ENCODE results near the gene ALDH3B1.

The ALDH3B1 gene

GRCh38 chr11:68043029-68043348 is 32.9 kb downstream of the ALDH3B1 start:
- DNase-seq (ENCODE audit: extremely low read depth, insufficient read length), result no peak
- Histone ChIP-seq H3K4me3 (replicated peaks; ENCODE audit: low read depth, low read length) (no peak overlapping the region), H3K27me3 (replicated peaks; ENCODE audit: control insufficient read depth, insufficient read depth, low read length) (no peaks in the 10 kb centered on the region), H3K36me3 (ENCODE audit: control insufficient read depth, insufficient read depth, low read length) (peaks cover 49% of the 10 kb centered on the region)
- no peak for TF ChIP-seq CTCF (IDR thresholded peaks at IDR 0.05; ENCODE audit: insufficient read depth, low read length, poor library complexity, severe bottlenecking)

DNA sequence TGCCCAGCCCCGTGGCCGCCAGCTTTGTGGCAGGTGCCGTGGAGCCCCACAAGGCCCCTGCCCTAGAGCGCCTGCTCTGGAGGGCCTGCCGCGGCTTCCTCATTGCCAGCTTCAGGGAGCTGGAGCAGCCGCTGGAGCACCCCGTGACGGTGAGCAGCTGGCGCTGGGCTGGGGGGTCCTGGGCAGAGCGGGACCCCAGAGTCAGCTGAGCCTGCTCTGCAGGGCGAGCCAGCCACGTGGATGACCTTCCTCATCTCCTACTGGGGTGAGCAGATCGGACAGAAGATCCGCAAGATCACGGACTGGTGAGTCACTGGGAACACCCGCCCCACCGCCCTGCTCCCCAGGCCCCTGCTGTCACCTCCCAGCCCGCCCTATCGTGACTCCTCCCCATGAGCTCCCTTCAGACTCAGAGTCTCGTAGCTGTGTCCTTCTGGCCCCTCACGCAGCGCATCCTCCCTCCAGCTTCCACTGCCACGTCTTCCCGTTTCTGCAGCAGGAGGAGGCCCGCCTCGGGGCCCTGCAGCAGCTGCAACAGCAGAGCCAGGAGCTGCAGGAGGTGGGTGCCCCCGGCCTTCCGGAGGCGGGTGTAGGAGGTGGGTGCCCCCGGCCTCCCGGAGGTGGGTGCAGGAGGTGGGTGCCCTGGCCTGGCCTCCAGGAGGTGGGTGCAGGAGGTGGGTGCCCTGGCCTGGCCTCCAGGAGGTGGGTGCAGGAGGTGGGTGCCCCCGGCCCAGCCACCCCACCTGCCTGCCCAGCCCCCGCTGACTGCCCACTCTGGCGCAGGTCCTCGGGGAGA is 33.4 kb downstream of the ALDH3B1 start:
- TF ChIP-seq CTCF (IDR thresholded peaks at IDR 0.05; ENCODE audit: insufficient read depth, low read length, poor library complexity, severe bottlenecking), result no peak
- Histone ChIP-seq H3K36me3 (ENCODE audit: control insufficient read depth, insufficient read depth, low read length) (peaks cover 51% of the 10 kb centered on the region), H3K27me3 (replicated peaks; ENCODE audit: control insufficient read depth, insufficient read depth, low read length) (no peaks in the 10 kb centered on the region)

GRCh38 chr11:68044145-68044813 is 34.2 kb downstream of the ALDH3B1 start:
- DNase-seq (ENCODE audit: extremely low read depth, insufficient read length), result no peak
- Histone ChIP-seq H3K4me3 (replicated peaks; ENCODE audit: low read depth, low read length) (no peak overlapping the region), H3K27me3 (replicated peaks; ENCODE audit: control insufficient read depth, insufficient read depth, low read length) (no peaks in the 10 kb centered on the region), H3K36me3 (ENCODE audit: control insufficient read depth, insufficient read depth, low read length) (peaks cover 56% of the 10 kb centered on the region)
- no peak for TF ChIP-seq CTCF (IDR thresholded peaks at IDR 0.05; ENCODE audit: insufficient read depth, low read length, poor library complexity, severe bottlenecking)

More for the DNA sequence above, 33.4 kb downstream of the ALDH3B1 start:
- no peak overlapping the region for H3K4me3 ChIP-seq (replicated peaks; ENCODE audit: low read depth, low read length)
- no peak for DNase-seq (ENCODE audit: extremely low read depth, insufficient read length)

DNA sequence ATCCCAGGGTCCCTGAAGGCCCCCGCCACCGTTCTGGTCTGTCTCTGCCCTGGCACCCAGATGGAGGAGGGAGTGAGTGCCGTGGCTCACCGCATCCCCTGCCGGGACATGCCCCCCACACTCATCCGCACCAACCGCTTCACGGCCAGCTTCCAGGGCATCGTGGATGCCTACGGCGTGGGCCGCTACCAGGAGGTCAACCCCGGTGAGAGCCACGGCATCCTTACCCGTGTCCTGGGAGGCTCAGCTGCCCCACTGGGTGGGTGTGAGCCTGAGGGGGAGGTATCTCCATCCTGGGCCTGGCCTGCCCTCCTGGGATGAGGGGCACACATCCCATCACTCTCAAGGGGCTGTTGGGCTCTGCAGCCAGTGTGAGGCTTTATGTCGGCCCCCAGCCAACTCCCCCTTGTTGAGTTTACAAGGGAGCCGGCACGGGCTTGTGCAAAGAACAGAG is 34.8 kb downstream of the ALDH3B1 start:
- Histone ChIP-seq H3K27me3 (replicated peaks; ENCODE audit: control insufficient read depth, insufficient read depth, low read length) (no peaks in the 10 kb centered on the region), H3K4me3 (replicated peaks; ENCODE audit: low read depth, low read length) (no peak overlapping the region), H3K36me3 (ENCODE audit: control insufficient read depth, insufficient read depth, low read length) (peaks cover 62% of the 10 kb centered on the region)
- DNase-seq (ENCODE audit: extremely low read depth, insufficient read length), result no peak
- TF ChIP-seq CTCF (IDR thresholded peaks at IDR 0.05; ENCODE audit: insufficient read depth, low read length, poor library complexity, severe bottlenecking), result no peak

DNA sequence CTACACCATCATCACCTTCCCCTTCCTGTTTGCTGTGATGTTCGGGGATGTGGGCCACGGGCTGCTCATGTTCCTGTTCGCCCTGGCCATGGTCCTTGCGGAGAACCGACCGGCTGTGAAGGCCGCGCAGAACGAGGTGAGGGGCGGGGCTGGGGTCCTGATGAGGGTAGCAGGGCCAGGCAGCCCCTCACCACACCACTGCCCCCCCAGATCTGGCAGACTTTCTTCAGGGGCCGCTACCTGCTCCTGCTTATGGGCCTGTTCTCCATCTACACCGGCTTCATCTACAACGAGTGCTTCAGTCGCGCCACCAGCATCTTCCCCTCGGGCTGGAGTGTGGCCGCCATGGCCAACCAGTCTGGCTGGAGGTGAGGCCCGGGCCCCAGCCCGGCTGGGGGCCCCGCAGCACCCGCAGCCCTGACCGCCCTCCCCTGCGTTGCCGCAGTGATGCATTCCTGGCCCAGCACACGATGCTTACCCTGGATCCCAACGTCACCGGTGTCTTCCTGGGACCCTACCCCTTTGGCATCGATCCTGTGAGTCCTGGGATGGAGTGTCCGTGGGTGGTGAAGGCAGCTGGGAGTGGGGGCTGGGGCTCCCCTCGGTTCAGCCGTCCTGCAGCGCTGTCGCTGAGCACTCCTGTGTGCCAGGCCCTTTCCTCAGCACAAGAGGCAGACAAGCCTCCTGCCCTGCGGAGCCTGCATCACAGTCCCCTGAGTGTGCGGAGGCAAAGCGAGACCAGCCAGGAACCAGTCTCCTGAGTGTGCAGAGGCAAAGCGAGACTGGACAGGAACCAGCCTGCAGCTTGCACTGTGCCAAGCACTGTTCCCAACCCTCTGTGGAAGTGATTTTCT is 37.5 kb downstream of the ALDH3B1 start:
- H3K36me3 ChIP-seq (ENCODE audit: control insufficient read depth, insufficient read depth, low read length), result peaks cover 74% of the 10 kb centered on the region
- TF ChIP-seq CTCF (IDR thresholded peaks at IDR 0.05; ENCODE audit: insufficient read depth, low read length, poor library complexity, severe bottlenecking), result no peak
- H3K4me3 ChIP-seq (replicated peaks; ENCODE audit: low read depth, low read length), result no peak overlapping the region
- no peaks in the 10 kb centered on the region for H3K27me3 ChIP-seq (replicated peaks; ENCODE audit: control insufficient read depth, insufficient read depth, low read length)
- DNase-seq (ENCODE audit: extremely low read depth, insufficient read length), result no peak
